ENCODE measurements around the gene ALOX15B. TPM values are rescaled to one million over a fixed set of nuclear protein-coding genes. Genes with fewer than 3 reads are reported as not detected.
"Not testable (repeated sequence)": the region's sequence is repeated elsewhere in the genome, so short reads cannot be mapped to it uniquely, and the experiment has no call there.

Gene ALOX15B
- polyA plus RNA-seq, 3 donors = 0.62 to 1.2 (median 1.1) TPM

GRCh38 chr17:8076502-8077266, 37.8 kb downstream of the ALOX15B start:
- no peak for DNase-seq (ENCODE audit: low read depth in 3 of 3, low spot score in 2 of 3)

- DNase-seq (ENCODE audit: low read depth in 3 of 3, low spot score in 2 of 3) = not testable (repeated sequence)
Measured at GRCh38 chr17:8077939-8078338, 39.1 kb downstream of the ALOX15B start.

GRCh38 chr17:8079291-8080207, 40.7 kb downstream of the ALOX15B start:
- no peak for DNase-seq (ENCODE audit: low read depth in 3 of 3, low spot score in 2 of 3)

GRCh38 chr17:8080208-8080798, 41.4 kb downstream of the ALOX15B start:
- no peak for DNase-seq (ENCODE audit: low read depth in 3 of 3, low spot score in 2 of 3)

GRCh38 chr17:8080799-8081219, 42.0 kb downstream of the ALOX15B start:
- no peak for DNase-seq (ENCODE audit: low read depth in 3 of 3, low spot score in 2 of 3)

- no peak for DNase-seq (ENCODE audit: low read depth in 3 of 3, low spot score in 2 of 3)
Measured at GRCh38 chr17:8081876-8082275, 43.0 kb downstream of the ALOX15B start.

- no peak for DNase-seq (ENCODE audit: low read depth in 3 of 3, low spot score in 2 of 3)
Measured at GRCh38 chr17:8082292-8082691, 43.4 kb downstream of the ALOX15B start.

GRCh38 chr17:8084250-8084649, 45.4 kb downstream of the ALOX15B start:
- DNase-seq (ENCODE audit: low read depth in 3 of 3, low spot score in 2 of 3) = no peak

GRCh38 chr17:8087075-8087951, 48.5 kb downstream of the ALOX15B start, which contains the start of gene ALOX12B:
TSS of gene ALOX12B (minus strand) at chr17:8087716. CDS start at chr17:8087442, 274 bp downstream.
- DNase-seq (ENCODE audit: low read depth in 3 of 3, low spot score in 2 of 3) = no peak

GRCh38 chr17:8087952-8088230, 49.0 kb downstream of the ALOX15B start:
- DNase-seq (ENCODE audit: low read depth in 3 of 3, low spot score in 2 of 3) = no peak

GRCh38 chr17:8089728-8090127, 50.9 kb downstream of the ALOX15B start:
- DNase-seq (ENCODE audit: low read depth in 3 of 3, low spot score in 2 of 3) = no peak

- no peak for DNase-seq (ENCODE audit: low read depth in 3 of 3, low spot score in 2 of 3)
Measured at GRCh38 chr17:8091033-8091687, 52.3 kb downstream of the ALOX15B start.

GRCh38 chr17:8095361-8095760, 56.5 kb downstream of the ALOX15B start:
- no peak for DNase-seq (ENCODE audit: low read depth in 3 of 3, low spot score in 2 of 3)

- no peak for DNase-seq (ENCODE audit: low read depth in 3 of 3, low spot score in 2 of 3)
Measured at GRCh38 chr17:8096541-8096940, 57.7 kb downstream of the ALOX15B start.

Other genes starting within 250 kb of the ALOX15B start
- 10 to 100 TPM; 15.3 to 18.3 (median 17.9) TPM for gene KDM6B, start 204.8 kb upstream of the ALOX15B start, polyA plus RNA-seq (ENCODE audit: insufficient read length in 3 of 3)
- gene TMEM88, start 184.0 kb upstream of the ALOX15B start, polyA plus RNA-seq (ENCODE audit: insufficient read length in 3 of 3) = 10 to 100 TPM; 19.1 to 27.1 (median 23.0) TPM
- gene NAA38, start 181.5 kb upstream of the ALOX15B start, polyA plus RNA-seq (ENCODE audit: insufficient read length in 3 of 3) = 10 to 100 TPM; 61.0 to 85.9 (median 73.0) TPM
- 10 to 100 TPM; 23.1 to 24.3 (median 23.8) TPM for gene CYB5D1, start 181.1 kb upstream of the ALOX15B start, polyA plus RNA-seq (ENCODE audit: insufficient read length in 3 of 3)
- 100 to 1,000 TPM; 139 to 161 (median 150) TPM for gene CHD3, start 150.3 kb upstream of the ALOX15B start, polyA plus RNA-seq (ENCODE audit: insufficient read length in 3 of 3)
- gene RNF227, start 122.8 kb upstream of the ALOX15B start, polyA plus RNA-seq (ENCODE audit: insufficient read length in 3 of 3) = 1 to 10 TPM; 3.4 to 5.0 (median 4.3) TPM
- 10 to 100 TPM in 1 of 3 donors, 1 to 10 TPM in 2; 5.9 to 10.2 (median 9.2) TPM for gene KCNAB3, start 109.2 kb upstream of the ALOX15B start, polyA plus RNA-seq (ENCODE audit: insufficient read length in 3 of 3)
- gene TRAPPC1, start 107.1 kb upstream of the ALOX15B start, polyA plus RNA-seq (ENCODE audit: insufficient read length in 3 of 3) = 100 to 1,000 TPM; 131 to 171 (median 162) TPM
- 10 to 100 TPM; 48.1 to 49.6 (median 48.6) TPM for gene CNTROB, start 106.9 kb upstream of the ALOX15B start, polyA plus RNA-seq (ENCODE audit: insufficient read length in 3 of 3)
- under 1 TPM; 0.03 to 0.35 (median 0.28) TPM for gene GUCY2D, start 36.4 kb upstream of the ALOX15B start, polyA plus RNA-seq (ENCODE audit: insufficient read length in 3 of 3)
- under 1 TPM; 0.54 to 0.91 (median 0.68) TPM for gene ALOX12B, start 48.7 kb downstream of the ALOX15B start, polyA plus RNA-seq (ENCODE audit: insufficient read length in 3 of 3)
- not detected for gene ALOXE3, start 79.5 kb downstream of the ALOX15B start, polyA plus RNA-seq (ENCODE audit: insufficient read length in 3 of 3)
- not detected for gene HES7, start 85.0 kb downstream of the ALOX15B start, polyA plus RNA-seq (ENCODE audit: insufficient read length in 3 of 3)
- 10 to 100 TPM; 14.5 to 21.8 (median 21.2) TPM for gene PER1, start 113.3 kb downstream of the ALOX15B start, polyA plus RNA-seq (ENCODE audit: insufficient read length in 3 of 3)
- 100 to 1,000 TPM in 2 of 3 donors, 10 to 100 TPM in 1; 98.7 to 114 (median 102) TPM for gene VAMP2, start 123.9 kb downstream of the ALOX15B start, polyA plus RNA-seq (ENCODE audit: insufficient read length in 3 of 3)
- gene TMEM107, start 137.3 kb downstream of the ALOX15B start, polyA plus RNA-seq (ENCODE audit: insufficient read length in 3 of 3) = 10 to 100 TPM; 22.4 to 25.9 (median 23.5) TPM
- 1 to 10 TPM; 3.0 to 4.3 (median 3.7) TPM for gene BORCS6, start 151.1 kb downstream of the ALOX15B start, polyA plus RNA-seq (ENCODE audit: insufficient read length in 3 of 3)
- 10 to 100 TPM; 28.6 to 36.7 (median 33.0) TPM for gene AURKB, start 171.5 kb downstream of the ALOX15B start, polyA plus RNA-seq (ENCODE audit: insufficient read length in 3 of 3)
- 10 to 100 TPM; 18.9 to 24.9 (median 22.7) TPM for gene CTC1, start 209.0 kb downstream of the ALOX15B start, polyA plus RNA-seq (ENCODE audit: insufficient read length in 3 of 3)
- 10 to 100 TPM; 35.3 to 43.0 (median 38.9) TPM for gene PFAS, start 210.2 kb downstream of the ALOX15B start, polyA plus RNA-seq (ENCODE audit: insufficient read length in 3 of 3)
- gene RANGRF, start 249.6 kb downstream of the ALOX15B start, polyA plus RNA-seq (ENCODE audit: insufficient read length in 3 of 3) = 10 to 100 TPM; 27.8 to 29.9 (median 28.7) TPM

Measured in right renal cortex interstitium (tissue), 3 donors.